Neural cell (in vitro differentiated cells): ENCODE measurements around the gene EML5. TPM values are rescaled to one million over a fixed set of nuclear protein-coding genes. Genes with fewer than 3 reads are reported as not detected.

Experiments used
- H2AFZ ChIP-seq: fragments of 200-600, 300-800 bp; sonication (generic), shearing (Covaris generic); 2 replicates; pipeline ENCODE4 v1.6.0; 2014; ENCODE audit warnings: low read depth, mild to moderate bottlenecking, antibody characterized with exemption, low read length, moderate library complexity
- H3F3A ChIP-seq: fragments of 200-600 bp; shearing (Covaris generic); 2 replicates; pipeline ENCODE4 v1.6.1; 2016; ENCODE audit warnings: mild to moderate bottlenecking, moderate library complexity, mixed read lengths, antibody characterized with exemption, low read length; ENCODE audit not compliant: insufficient read depth, poor library complexity, severe bottlenecking
- H3K27ac ChIP-seq: fragments of 200-600, 300-800 bp; sonication (generic), shearing (Covaris generic); 2 replicates; pipeline ENCODE4 v1.5.1; 2014; ENCODE audit warnings: mild to moderate bottlenecking, low read length, moderate library complexity
- H3K27me3 ChIP-seq: fragments of 300-800, 200-600 bp; sonication (generic), shearing (Covaris generic); 2 replicates; pipeline ENCODE4 v1.6.0; 2014; ENCODE audit warnings: mild to moderate bottlenecking, low read depth, low read length, moderate library complexity; ENCODE audit not compliant: insufficient read depth
- H3K36me3 ChIP-seq: fragments of 300-800, 200-600 bp; sonication (generic), shearing (Covaris generic); 2 replicates; pipeline ENCODE4 v1.5.1; 2014; ENCODE audit warnings: mild to moderate bottlenecking, antibody characterized with exemption, low read length, moderate library complexity; ENCODE audit not compliant: insufficient read depth
- H3K4me2 ChIP-seq: fragments of 300-800, 200-600 bp; sonication (generic), shearing (Covaris generic); 2 replicates; pipeline ENCODE4 v1.6.0; 2014; ENCODE audit warnings: mild to moderate bottlenecking, low read length
- H3K4me3 ChIP-seq: fragments of 300-800, 200-600 bp; sonication (generic), shearing (Covaris generic); 2 replicates; pipeline ENCODE4 v1.5.1; 2014; ENCODE audit warnings: mild to moderate bottlenecking, low read length, moderate library complexity
- H3K79me2 ChIP-seq: fragments of 200-600 bp; shearing (Covaris generic); replicated peaks from 2 replicates; pipeline ENCODE4 v1.6.0; 2014; ENCODE audit warnings: mild to moderate bottlenecking, low read length, moderate library complexity; ENCODE audit not compliant: insufficient read depth
- H3K9ac ChIP-seq: fragments of 300-800, 200-600 bp; sonication (generic), shearing (Covaris generic); 2 replicates; pipeline ENCODE4 v1.6.1; 2016; ENCODE audit warnings: mild to moderate bottlenecking, low read length, mixed read lengths
- H3K9me2 ChIP-seq: fragments of 200-600 bp; shearing (Covaris generic); 2 replicates; pipeline ENCODE4 v1.6.1; 2016; ENCODE audit warnings: mild to moderate bottlenecking, low read length, mixed read lengths; ENCODE audit not compliant: insufficient read depth
- H3K9me3 ChIP-seq: fragments of 200-600, 300-800 bp; sonication (generic), shearing (Covaris generic); 2 replicates; pipeline ENCODE4 v1.6.1; 2016; ENCODE audit warnings: mild to moderate bottlenecking, mixed run types, low read length, moderate library complexity, mixed read lengths
- H4K20me1 ChIP-seq: fragments of 200-600 bp; shearing (Covaris generic); 2 replicates; pipeline ENCODE4 v1.6.1; 2016; ENCODE audit warnings: mild to moderate bottlenecking, mixed run types; ENCODE audit not compliant: insufficient read depth
- EP300 ChIP-seq: fragments of 450-650 bp; conservative IDR thresholded peaks from 2 replicates; pipeline ENCODE4 v1.6.1; 2014; ENCODE audit warnings: antibody characterized with exemption, mild to moderate bottlenecking, moderate library complexity; ENCODE audit not compliant: poor library complexity, severe bottlenecking
- EZH2 ChIP-seq: fragments of 200-600, 300-800 bp; shearing (Covaris generic), sonication (generic); IDR thresholded peaks from 2 replicates; pipeline ENCODE4 v1.6.1; 2014; ENCODE audit warnings: antibody characterized with exemption, low read length, borderline replicate concordance, mild to moderate bottlenecking; ENCODE audit not compliant: insufficient read depth, poor library complexity, severe bottlenecking
- MXI1 ChIP-seq: fragments of 450-650 bp; conservative IDR thresholded peaks from 2 replicates; pipeline ENCODE4 v1.6.1; 2014; ENCODE audit warnings: antibody characterized with exemption, mild to moderate bottlenecking; ENCODE audit not compliant: poor library complexity, severe bottlenecking
- POLR2AphosphoS5 ChIP-seq: IDR thresholded peaks from 2 replicates; pipeline ENCODE4 v1.6.1; 2012
- RAD21 ChIP-seq: fragments of 450-650 bp; conservative IDR thresholded peaks from 2 replicates; pipeline ENCODE4 v1.6.1; 2014; ENCODE audit warnings: antibody characterized with exemption, mild to moderate bottlenecking, moderate library complexity
- SMC3 ChIP-seq: fragments of 450-650 bp; conservative IDR thresholded peaks from 2 replicates; pipeline ENCODE4 v1.6.1; 2014; ENCODE audit warnings: antibody characterized with exemption, mild to moderate bottlenecking, moderate library complexity; ENCODE audit not compliant: poor library complexity
- TAF1 ChIP-seq: IDR thresholded peaks from 2 replicates; pipeline ENCODE4 v1.6.1; 2012; ENCODE audit warnings: low read depth
- polyA plus RNA-seq: library from polyadenylated mRNA; depleted of rRNA; stranded (reverse); fragments of >200 nt; gene quantifications from 2 replicates; pipeline ENCODE4 v1.2.3, GENCODE V29; 2014
- TF ChIP-seq, protein P1 (sequence below): fragments of 450-650 bp; IDR thresholded peaks from 2 replicates; pipeline ENCODE4 v1.5.1; 2014; ENCODE audit warnings: antibody characterized with exemption, mild to moderate bottlenecking, moderate library complexity; ENCODE audit not compliant: poor library complexity, severe bottlenecking
- TF ChIP-seq, protein P2 (sequence below): IDR thresholded peaks from 2 replicates; pipeline ENCODE4 v1.6.1; 2012; ENCODE audit warnings: borderline replicate concordance

Gene EML5
- polyA plus RNA-seq, 1 donor from 2014 or later = 27.5 TPM

DNA sequence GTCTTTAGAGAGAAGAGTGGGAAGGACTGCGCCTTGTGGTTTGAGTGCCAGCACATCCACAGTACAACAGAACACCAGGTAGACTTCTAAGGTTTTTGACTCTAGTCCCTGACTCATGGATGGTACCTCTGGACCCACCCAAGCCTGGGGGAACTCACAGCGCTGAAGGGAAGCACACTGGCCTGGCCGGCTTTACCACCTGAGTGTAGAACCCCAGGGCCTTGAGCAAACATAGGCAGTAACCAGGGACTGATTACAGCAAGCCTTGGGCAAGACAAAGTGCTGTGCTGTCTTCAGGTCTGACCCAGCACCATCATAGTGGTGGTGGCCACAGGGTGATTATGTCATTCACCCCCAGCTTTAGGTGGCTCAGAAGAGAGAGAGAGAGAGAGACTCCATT lies 17.2 kb downstream of the EML5 start:
- no peak for TF ChIP-seq EZH2
- TF ChIP-seq EP300 = no peak
- TF ChIP-seq, protein P1, sequence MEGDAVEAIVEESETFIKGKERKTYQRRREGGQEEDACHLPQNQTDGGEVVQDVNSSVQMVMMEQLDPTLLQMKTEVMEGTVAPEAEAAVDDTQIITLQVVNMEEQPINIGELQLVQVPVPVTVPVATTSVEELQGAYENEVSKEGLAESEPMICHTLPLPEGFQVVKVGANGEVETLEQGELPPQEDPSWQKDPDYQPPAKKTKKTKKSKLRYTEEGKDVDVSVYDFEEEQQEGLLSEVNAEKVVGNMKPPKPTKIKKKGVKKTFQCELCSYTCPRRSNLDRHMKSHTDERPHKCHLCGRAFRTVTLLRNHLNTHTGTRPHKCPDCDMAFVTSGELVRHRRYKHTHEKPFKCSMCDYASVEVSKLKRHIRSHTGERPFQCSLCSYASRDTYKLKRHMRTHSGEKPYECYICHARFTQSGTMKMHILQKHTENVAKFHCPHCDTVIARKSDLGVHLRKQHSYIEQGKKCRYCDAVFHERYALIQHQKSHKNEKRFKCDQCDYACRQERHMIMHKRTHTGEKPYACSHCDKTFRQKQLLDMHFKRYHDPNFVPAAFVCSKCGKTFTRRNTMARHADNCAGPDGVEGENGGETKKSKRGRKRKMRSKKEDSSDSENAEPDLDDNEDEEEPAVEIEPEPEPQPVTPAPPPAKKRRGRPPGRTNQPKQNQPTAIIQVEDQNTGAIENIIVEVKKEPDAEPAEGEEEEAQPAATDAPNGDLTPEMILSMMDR = no peak
- TF ChIP-seq MXI1 = no peak
- no peak for TF ChIP-seq TAF1
- TF ChIP-seq, protein P2, sequence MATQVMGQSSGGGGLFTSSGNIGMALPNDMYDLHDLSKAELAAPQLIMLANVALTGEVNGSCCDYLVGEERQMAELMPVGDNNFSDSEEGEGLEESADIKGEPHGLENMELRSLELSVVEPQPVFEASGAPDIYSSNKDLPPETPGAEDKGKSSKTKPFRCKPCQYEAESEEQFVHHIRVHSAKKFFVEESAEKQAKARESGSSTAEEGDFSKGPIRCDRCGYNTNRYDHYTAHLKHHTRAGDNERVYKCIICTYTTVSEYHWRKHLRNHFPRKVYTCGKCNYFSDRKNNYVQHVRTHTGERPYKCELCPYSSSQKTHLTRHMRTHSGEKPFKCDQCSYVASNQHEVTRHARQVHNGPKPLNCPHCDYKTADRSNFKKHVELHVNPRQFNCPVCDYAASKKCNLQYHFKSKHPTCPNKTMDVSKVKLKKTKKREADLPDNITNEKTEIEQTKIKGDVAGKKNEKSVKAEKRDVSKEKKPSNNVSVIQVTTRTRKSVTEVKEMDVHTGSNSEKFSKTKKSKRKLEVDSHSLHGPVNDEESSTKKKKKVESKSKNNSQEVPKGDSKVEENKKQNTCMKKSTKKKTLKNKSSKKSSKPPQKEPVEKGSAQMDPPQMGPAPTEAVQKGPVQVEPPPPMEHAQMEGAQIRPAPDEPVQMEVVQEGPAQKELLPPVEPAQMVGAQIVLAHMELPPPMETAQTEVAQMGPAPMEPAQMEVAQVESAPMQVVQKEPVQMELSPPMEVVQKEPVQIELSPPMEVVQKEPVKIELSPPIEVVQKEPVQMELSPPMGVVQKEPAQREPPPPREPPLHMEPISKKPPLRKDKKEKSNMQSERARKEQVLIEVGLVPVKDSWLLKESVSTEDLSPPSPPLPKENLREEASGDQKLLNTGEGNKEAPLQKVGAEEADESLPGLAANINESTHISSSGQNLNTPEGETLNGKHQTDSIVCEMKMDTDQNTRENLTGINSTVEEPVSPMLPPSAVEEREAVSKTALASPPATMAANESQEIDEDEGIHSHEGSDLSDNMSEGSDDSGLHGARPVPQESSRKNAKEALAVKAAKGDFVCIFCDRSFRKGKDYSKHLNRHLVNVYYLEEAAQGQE = no peak
- TF ChIP-seq POLR2AphosphoS5 = no peak
- no peak for TF ChIP-seq RAD21
- no peak for TF ChIP-seq SMC3
- no peak overlapping the region for H2AFZ ChIP-seq

DNA sequence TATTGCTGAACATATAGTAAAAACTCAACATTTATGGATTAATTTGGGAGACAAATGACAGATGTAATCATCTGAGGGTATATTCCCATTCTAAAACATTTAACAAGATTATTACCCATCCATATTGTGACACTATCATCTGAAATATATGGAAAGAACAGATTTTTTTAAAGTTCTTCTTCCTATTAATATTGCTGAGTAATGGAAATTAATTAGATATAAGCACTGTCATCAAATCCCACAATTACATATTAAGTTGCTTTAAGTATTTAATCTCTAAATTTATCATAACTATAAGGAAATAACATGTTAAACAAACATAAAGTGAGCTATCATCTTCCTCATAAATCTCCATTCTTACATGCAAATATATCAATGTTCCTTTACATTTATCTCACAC lies 22.0 kb downstream of the EML5 start:
- TF ChIP-seq EZH2 (no peak), POLR2AphosphoS5 (no peak), SMC3 (no peak), RAD21 (no peak), MXI1 (no peak), TAF1 (no peak), EP300 (no peak)
- TF ChIP-seq, protein P1 = no peak
- TF ChIP-seq, protein P2 = no peak
- Histone ChIP-seq H3K4me3 (no peak overlapping the region), H3K27ac (no peak overlapping the region), H3K4me2 (no peak overlapping the region), H3K36me3 (no peaks in the 10 kb centered on the region), H3K79me2 (peaks cover 6% of the 10 kb centered on the region), H3K9me2 (no peaks in the 10 kb centered on the region), H3K9ac (no peak overlapping the region), H3F3A (no peaks in the 10 kb centered on the region), H3K9me3 (no peaks in the 10 kb centered on the region), H3K27me3 (no peaks in the 10 kb centered on the region), H2AFZ (no peak overlapping the region), H4K20me1 (no peaks in the 10 kb centered on the region)

More for the DNA sequence above, 17.2 kb downstream of the EML5 start:
- Histone ChIP-seq H3K4me3 (no peak overlapping the region), H4K20me1 (no peaks in the 10 kb centered on the region), H3F3A (no peaks in the 10 kb centered on the region), H3K9ac (no peak overlapping the region), H3K27ac (no peak overlapping the region), H3K9me2 (no peaks in the 10 kb centered on the region), H3K36me3 (no peaks in the 10 kb centered on the region), H3K9me3 (no peaks in the 10 kb centered on the region), H3K79me2 (peaks cover 10% of the 10 kb centered on the region), H3K4me2 (no peak overlapping the region), H3K27me3 (no peaks in the 10 kb centered on the region)
